ENCODE results near the gene HOMER3.
A peak's percentile ranks its signal among the peaks of the same experiment; 100 is the strongest.
"Not testable (repeated sequence)": the region's sequence is repeated elsewhere in the genome, so short reads cannot be mapped to it uniquely, and the experiment has no call there.

The HOMER3 gene

GRCh38 chr19:18972301-18972811, 31.3 kb upstream of the HOMER3 start:
- Mint-ChIP-seq H3K27me3 (no peaks in the 10 kb centered on the region), H3K27ac (ENCODE audit: low read depth) (no peak overlapping the region), H3K36me3 (ENCODE audit: insufficient read depth) (peaks cover 4% of the 10 kb centered on the region), H3K4me1 (no peaks in the 10 kb centered on the region), H3K4me3 (no peak overlapping the region), H3K9me3 (no peaks in the 10 kb centered on the region)
- DNase-seq (ENCODE audit: low spot score in 2 of 2) (no peak), ATAC-seq (replicated peaks; ENCODE audit: extremely low read depth, poor library complexity, severe bottlenecking) (no peak)

- Mint-ChIP-seq H3K4me3 (no peak overlapping the region), H3K9me3 (no peaks in the 10 kb centered on the region), H3K36me3 (ENCODE audit: insufficient read depth) (peaks cover 4% of the 10 kb centered on the region), H3K27ac (ENCODE audit: low read depth) (no peak overlapping the region), H3K27me3 (peaks cover 9% of the 10 kb centered on the region), H3K4me1 (no peaks in the 10 kb centered on the region)
- ATAC-seq (replicated peaks; ENCODE audit: extremely low read depth, poor library complexity, severe bottlenecking) (no peak), DNase-seq (ENCODE audit: low spot score in 2 of 2) (no peak)
Observed at GRCh38 chr19:18969931-18970659, 29.1 kb upstream of the HOMER3 start.

DNA sequence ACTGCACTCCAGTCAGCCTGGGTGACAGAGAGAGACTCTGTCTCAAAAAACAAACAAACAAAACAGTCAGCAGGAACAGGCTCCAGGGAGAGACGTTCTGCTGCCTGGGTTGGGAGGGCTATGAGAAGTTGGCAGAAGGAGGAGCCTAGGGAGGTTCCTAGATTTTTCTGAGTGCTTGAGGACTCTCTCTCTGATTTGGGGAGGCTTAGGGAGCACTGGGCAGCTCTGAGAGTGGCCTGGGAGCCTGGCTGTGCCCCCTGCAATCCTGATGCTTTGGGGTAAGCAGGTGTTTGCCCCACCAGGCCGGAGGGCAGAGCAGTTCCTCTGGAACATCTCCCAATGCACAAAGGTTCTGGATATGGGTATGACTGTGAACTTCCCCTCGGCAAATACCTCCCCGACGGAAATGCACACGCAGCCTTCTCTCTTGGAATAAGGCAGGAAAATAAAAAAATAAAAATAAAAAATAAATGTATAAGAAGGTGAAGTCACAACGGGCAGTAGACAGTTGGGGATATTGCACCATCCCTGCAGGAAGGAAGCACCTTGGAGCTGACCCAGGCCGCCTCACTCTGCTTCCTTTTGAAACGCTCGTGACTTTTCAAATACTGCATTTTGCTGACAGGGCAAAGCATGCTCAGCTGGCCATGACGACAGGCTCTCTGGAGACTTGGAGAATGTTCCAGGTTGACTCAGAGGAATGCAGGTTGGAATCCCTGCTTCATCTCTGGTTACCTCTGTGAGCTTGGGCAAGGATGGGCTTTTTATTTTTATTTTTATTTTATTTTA, 26.5 kb upstream of the HOMER3 start:
- ATAC-seq (replicated peaks; ENCODE audit: extremely low read depth, poor library complexity, severe bottlenecking) (no peak), DNase-seq (ENCODE audit: low spot score in 2 of 2) (no peak)
- Mint-ChIP-seq H3K4me1 (no peaks in the 10 kb centered on the region), H3K36me3 (ENCODE audit: insufficient read depth) (peaks cover 4% of the 10 kb centered on the region), H3K27ac (ENCODE audit: low read depth) (no peak overlapping the region), H3K4me3 (no peak overlapping the region), H3K27me3 (peaks cover 20% of the 10 kb centered on the region), H3K9me3 (no peaks in the 10 kb centered on the region)

DNA sequence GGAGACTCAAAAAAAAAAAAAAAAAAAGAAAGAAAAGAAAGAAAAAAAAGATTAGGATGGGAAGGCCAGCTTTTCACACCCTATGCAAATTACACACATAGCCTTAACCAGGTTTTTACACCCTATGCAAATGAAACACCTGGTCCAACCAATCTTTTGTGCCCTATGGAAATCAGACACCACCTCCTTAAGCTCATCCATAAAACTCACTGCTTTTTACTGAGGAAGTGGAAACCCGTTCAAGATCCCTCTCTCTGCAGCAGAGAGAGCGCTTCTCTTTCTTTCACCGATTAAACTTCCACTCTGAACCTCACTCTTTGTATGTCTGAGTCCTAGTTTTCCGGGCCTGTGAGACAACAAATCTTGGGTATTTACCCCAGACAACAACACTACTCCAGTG, 25.3 kb upstream of the HOMER3 start:
- H3K9me3 Mint-ChIP-seq, result no peaks in the 10 kb centered on the region
- no peak for DNase-seq (ENCODE audit: low spot score in 2 of 2)
- no peak overlapping the region for H3K4me3 Mint-ChIP-seq
- H3K27me3 Mint-ChIP-seq, result peaks cover 32% of the 10 kb centered on the region
- ATAC-seq (replicated peaks; ENCODE audit: extremely low read depth, poor library complexity, severe bottlenecking), result no peak
- peaks cover 12% of the 10 kb centered on the region for H3K4me1 Mint-ChIP-seq
- no peak overlapping the region for H3K27ac Mint-ChIP-seq (ENCODE audit: low read depth)
- peaks cover 4% of the 10 kb centered on the region for H3K36me3 Mint-ChIP-seq (ENCODE audit: insufficient read depth)

DNA sequence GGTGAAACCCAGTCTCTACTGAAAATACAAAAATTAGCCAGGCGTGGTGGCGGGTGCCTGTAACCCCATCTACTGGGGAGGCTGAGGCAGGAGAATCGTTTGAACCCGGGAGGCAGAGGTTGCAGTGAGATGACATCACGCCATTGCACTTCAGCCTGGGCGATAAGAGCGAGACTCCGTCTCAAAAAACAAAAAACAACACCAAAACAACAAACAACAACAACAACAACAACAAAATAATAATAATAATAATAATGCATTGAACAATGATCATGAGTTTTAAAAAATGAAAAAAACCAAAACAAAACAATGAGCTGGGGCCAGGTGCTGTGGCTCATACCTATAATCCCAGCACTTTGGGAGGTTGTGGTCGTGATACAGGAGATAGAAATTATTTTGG, 23.1 kb upstream of the HOMER3 start:
- ATAC-seq (replicated peaks; ENCODE audit: extremely low read depth, poor library complexity, severe bottlenecking) (no peak), DNase-seq (ENCODE audit: low spot score in 2 of 2) (no peak)
- Mint-ChIP-seq H3K4me1 (peaks cover 13% of the 10 kb centered on the region), H3K4me3 (no peak overlapping the region), H3K36me3 (ENCODE audit: insufficient read depth) (peaks cover under 1% of the 10 kb centered on the region), H3K27me3 (peaks cover 38% of the 10 kb centered on the region), H3K9me3 (no peaks in the 10 kb centered on the region), H3K27ac (ENCODE audit: low read depth) (no peak overlapping the region)

DNA sequence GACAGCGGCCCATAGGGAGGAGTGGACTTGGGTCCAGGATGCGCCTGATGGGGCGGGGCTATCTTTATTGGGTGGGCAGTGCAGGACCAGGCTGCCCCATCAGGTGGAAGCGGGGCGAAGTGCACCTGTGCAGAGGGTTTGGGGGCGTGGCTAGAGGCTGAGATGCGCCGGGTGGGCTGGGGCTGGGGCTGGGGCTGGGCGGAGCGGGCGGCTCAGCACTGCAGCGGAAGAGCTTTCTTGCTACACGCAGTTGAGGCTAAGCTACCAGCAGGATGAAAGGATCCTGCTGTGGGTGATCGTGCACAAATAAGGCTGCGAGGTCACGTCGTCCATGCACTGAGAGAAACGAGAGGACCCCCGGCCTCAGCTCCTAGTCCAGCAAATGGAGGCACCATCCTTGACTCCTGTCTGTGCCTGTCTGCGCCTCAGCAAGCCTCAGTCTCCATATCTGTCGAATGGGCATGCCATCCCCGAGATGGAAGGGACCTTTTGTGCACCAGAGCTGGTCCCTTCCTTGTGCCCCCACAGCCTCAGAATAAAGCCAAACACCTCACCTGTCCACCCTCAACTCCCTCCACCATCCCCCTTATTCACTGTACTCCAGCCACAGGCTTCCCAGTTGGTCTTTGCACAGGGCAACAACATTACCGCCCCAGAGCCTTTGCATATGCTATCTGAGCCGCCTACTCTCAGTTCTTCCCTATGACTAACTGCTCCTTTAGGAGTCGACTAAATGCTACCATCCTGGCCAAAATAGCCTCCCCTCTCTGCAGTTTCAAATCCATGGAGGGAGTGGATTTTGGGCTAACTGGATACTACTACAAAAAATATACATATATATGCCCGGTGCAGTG, 21.0 kb upstream of the HOMER3 start:
- peaks cover 38% of the 10 kb centered on the region for H3K27me3 Mint-ChIP-seq
- H3K9me3 Mint-ChIP-seq, result no peaks in the 10 kb centered on the region
- H3K36me3 Mint-ChIP-seq (ENCODE audit: insufficient read depth), result no peaks in the 10 kb centered on the region
- H3K4me3 Mint-ChIP-seq, result no peak overlapping the region
- DNase-seq (ENCODE audit: low spot score in 2 of 2) (no peak), ATAC-seq (replicated peaks; ENCODE audit: extremely low read depth, poor library complexity, severe bottlenecking) (peak; percentile 46)
- peaks cover 13% of the 10 kb centered on the region for H3K4me1 Mint-ChIP-seq
- H3K27ac Mint-ChIP-seq (ENCODE audit: low read depth), result no peak overlapping the region

DNA sequence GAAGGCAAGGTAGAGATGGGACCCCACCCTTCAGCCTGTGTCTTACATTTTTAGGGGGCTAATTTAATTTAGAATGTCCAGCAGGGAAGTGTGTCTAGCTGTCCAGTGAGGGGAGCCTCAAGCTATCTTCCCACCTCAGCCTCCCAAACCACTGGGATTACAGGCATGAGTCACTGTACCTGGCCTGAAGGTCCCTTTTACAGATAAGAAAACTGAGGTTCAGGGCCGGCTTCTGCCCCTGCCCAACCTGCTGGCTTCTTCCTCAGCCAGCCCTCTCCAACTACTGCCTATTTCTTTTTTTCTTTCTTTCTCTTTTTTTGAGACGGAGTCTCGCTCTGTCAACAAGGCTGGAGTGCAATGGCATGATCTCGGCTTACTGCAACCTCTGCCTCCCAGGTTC, 19.4 kb upstream of the HOMER3 start:
- no peak for DNase-seq (ENCODE audit: low spot score in 2 of 2)

DNA sequence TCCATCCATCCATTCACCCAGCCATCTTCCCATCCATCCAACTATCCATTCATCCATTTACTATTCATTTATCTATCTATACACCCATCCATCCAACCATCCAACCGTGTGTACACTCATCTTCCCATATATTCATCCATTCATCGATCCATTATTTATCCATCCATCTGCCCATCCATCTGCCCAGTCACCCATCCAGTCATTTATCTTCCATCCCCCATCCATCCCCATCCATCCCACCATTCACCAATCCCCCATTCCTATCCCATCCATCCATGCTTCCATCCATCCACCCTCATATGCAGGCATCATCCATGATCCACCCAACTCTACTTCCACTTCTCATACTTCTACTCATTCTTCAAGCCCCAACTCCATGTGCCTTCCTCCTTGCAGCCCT, 14.0 kb upstream of the HOMER3 start:
- H3K4me1 Mint-ChIP-seq, result no peaks in the 10 kb centered on the region
- no peak overlapping the region for H3K27ac Mint-ChIP-seq (ENCODE audit: low read depth)
- ATAC-seq (replicated peaks; ENCODE audit: extremely low read depth, poor library complexity, severe bottlenecking), result no peak
- no peak overlapping the region for H3K4me3 Mint-ChIP-seq
- H3K9me3 Mint-ChIP-seq, result no peaks in the 10 kb centered on the region
- H3K36me3 Mint-ChIP-seq (ENCODE audit: insufficient read depth), result no peaks in the 10 kb centered on the region
- no peak for DNase-seq (ENCODE audit: low spot score in 2 of 2)
- no peaks in the 10 kb centered on the region for H3K27me3 Mint-ChIP-seq

More for the DNA sequence above, 19.4 kb upstream of the HOMER3 start:
- Mint-ChIP-seq H3K27me3 (peaks cover 29% of the 10 kb centered on the region), H3K9me3 (no peaks in the 10 kb centered on the region), H3K4me3 (no peak overlapping the region), H3K36me3 (ENCODE audit: insufficient read depth) (no peaks in the 10 kb centered on the region), H3K4me1 (peaks cover 13% of the 10 kb centered on the region), H3K27ac (ENCODE audit: low read depth) (no peak overlapping the region)
- no peak for ATAC-seq (replicated peaks; ENCODE audit: extremely low read depth, poor library complexity, severe bottlenecking)

- Mint-ChIP-seq H3K4me1 (no peaks in the 10 kb centered on the region), H3K27me3 (no peaks in the 10 kb centered on the region), H3K27ac (ENCODE audit: low read depth) (no peak overlapping the region), H3K36me3 (ENCODE audit: insufficient read depth) (no peaks in the 10 kb centered on the region), H3K4me3 (no peak overlapping the region), H3K9me3 (no peaks in the 10 kb centered on the region)
- DNase-seq (ENCODE audit: low spot score in 2 of 2), result no peak
- no peak for ATAC-seq (replicated peaks; ENCODE audit: extremely low read depth, poor library complexity, severe bottlenecking)
Observed at GRCh38 chr19:18954094-18954493, 13.1 kb upstream of the HOMER3 start.

DNA sequence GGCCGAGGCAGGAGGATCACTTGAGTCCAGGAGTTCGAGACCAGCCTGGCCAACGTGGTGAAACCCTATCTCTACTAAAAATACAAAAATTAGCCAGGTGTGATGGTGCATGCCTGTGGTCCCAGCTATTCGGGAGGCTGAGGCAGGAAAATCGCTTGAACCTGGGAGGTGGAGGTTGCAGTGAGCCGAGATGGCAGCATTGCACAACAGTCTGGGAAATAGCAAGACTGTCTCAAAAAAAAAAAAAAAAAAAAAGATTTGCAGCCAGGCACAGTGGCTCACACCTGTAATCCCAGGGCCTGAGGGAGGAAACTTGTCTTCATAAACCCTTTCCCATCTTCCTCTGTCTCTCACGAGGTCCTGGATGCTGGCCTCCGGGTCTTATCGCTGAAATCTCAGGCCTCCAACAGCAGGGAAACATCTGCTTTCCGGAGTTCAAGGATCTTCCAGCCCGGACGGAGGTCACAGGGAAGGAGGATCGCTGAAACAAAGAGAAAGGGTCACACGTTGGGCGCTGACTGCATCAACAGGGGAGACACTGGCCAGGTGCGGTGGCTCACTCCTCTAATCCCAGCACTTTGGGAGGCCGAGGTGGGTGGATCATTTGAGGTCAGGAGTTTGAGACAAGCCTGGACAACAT, 11.5 kb upstream of the HOMER3 start:
- not testable (repeated sequence) for H3K36me3 Mint-ChIP-seq (ENCODE audit: insufficient read depth); H3K9me3 Mint-ChIP-seq; H3K27me3 Mint-ChIP-seq; ATAC-seq (replicated peaks; ENCODE audit: extremely low read depth, poor library complexity, severe bottlenecking); DNase-seq (ENCODE audit: low spot score in 2 of 2); H3K4me1 Mint-ChIP-seq; H3K27ac Mint-ChIP-seq (ENCODE audit: low read depth); H3K4me3 Mint-ChIP-seq

- Mint-ChIP-seq H3K27ac (ENCODE audit: low read depth) (no peak overlapping the region), H3K36me3 (ENCODE audit: insufficient read depth) (no peaks in the 10 kb centered on the region), H3K4me1 (no peaks in the 10 kb centered on the region), H3K4me3 (no peak overlapping the region), H3K9me3 (no peaks in the 10 kb centered on the region), H3K27me3 (peaks cover 2% of the 10 kb centered on the region)
- no peak for DNase-seq (ENCODE audit: low spot score in 2 of 2)
- no peak for ATAC-seq (replicated peaks; ENCODE audit: extremely low read depth, poor library complexity, severe bottlenecking)
Observed at GRCh38 chr19:18951721-18952281, 10.8 kb upstream of the HOMER3 start.

DNA sequence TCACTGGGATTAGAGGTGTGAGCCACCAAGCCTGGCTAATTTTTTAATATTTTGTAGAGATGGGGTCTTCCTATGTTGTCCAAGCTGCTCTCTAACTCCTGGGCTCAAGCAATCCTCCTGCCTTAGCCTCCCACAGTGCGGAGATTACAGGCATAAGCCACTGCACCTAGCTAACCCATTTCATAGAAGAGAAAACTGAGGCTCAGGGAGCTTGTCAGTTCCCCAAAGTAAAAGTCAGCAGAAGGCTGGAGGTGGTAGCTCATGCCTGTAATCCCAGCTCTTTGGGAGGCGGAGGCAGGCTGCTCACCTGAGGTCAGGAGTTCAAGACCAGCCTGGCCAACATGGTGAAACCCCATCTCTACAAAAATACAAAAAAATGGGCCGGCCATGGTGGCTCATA, 8.8 kb upstream of the HOMER3 start:
- ATAC-seq (replicated peaks; ENCODE audit: extremely low read depth, poor library complexity, severe bottlenecking), result no peak

More for the DNA sequence above, 8.8 kb upstream of the HOMER3 start:
- DNase-seq (ENCODE audit: low spot score in 2 of 2), result no peak
- H3K4me3 Mint-ChIP-seq, result no peak overlapping the region
- H3K27me3 Mint-ChIP-seq, result peaks cover 12% of the 10 kb centered on the region
- H3K4me1 Mint-ChIP-seq, result peaks cover 6% of the 10 kb centered on the region
- H3K36me3 Mint-ChIP-seq (ENCODE audit: insufficient read depth), result no peaks in the 10 kb centered on the region
- no peaks in the 10 kb centered on the region for H3K9me3 Mint-ChIP-seq
- H3K27ac Mint-ChIP-seq (ENCODE audit: low read depth), result no peak overlapping the region

All from central memory CD8-positive, alpha-beta T cell (primary cell).